H9 (cell line): ENCODE data around the gene CERS5. TPM values are rescaled to one million over a fixed set of nuclear protein-coding genes. Genes with fewer than 3 reads are reported as not detected.

Source experiments
- DNase-seq: peaks from one replicate; pipeline ENCODE4 v3.0.0-alpha.2; 2017
- H2AFZ ChIP-seq: one replicate; pipeline ENCODE4 v1.6.1; 2013; ENCODE audit warnings: mild to moderate bottlenecking, low read length, control low read depth, moderate library complexity
- H2AK5ac ChIP-seq: 2 replicates; pipeline ENCODE4 v1.6.1; 2013; ENCODE audit warnings: low read length, control low read depth, mixed read lengths; ENCODE audit not compliant: insufficient read length
- H2BK120ac ChIP-seq: one replicate; pipeline ENCODE4 v1.6.1; 2013; ENCODE audit warnings: low read depth, mild to moderate bottlenecking, low read length, control low read depth, inconsistent platforms; ENCODE audit not compliant: poor library complexity, severe bottlenecking
- H2BK12ac ChIP-seq: 2 replicates; pipeline ENCODE4 v1.6.1; 2013; ENCODE audit warnings: low read length, control low read depth, mixed read lengths, low read depth; ENCODE audit not compliant: insufficient read length
- H2BK15ac ChIP-seq: 2 replicates; pipeline ENCODE4 v1.6.1; 2013; ENCODE audit warnings: low read depth, low read length, control low read depth
- H2BK20ac ChIP-seq: one replicate; pipeline ENCODE4 v1.6.1; 2013; ENCODE audit warnings: low read depth, mild to moderate bottlenecking, low read length, control low read depth, inconsistent platforms; ENCODE audit not compliant: poor library complexity, severe bottlenecking
- H2BK5ac ChIP-seq: 2 replicates; pipeline ENCODE4 v1.6.1; 2013; ENCODE audit warnings: low read length, control low read depth, mixed read lengths; ENCODE audit not compliant: insufficient read length
- H3K14ac ChIP-seq: 2 replicates; pipeline ENCODE4 v1.6.1; 2013; ENCODE audit warnings: low read length, control low read depth; ENCODE audit not compliant: insufficient read depth
- H3K18ac ChIP-seq: 2 replicates; pipeline ENCODE4 v1.6.1; 2013; ENCODE audit warnings: low read depth, mild to moderate bottlenecking, mixed read lengths, low read length, control low read depth; ENCODE audit not compliant: insufficient read length
- H3K23ac ChIP-seq: 2 replicates; pipeline ENCODE4 v1.6.1; 2013; ENCODE audit warnings: low read length, control low read depth, mixed read lengths, low read depth; ENCODE audit not compliant: insufficient read length
- H3K23me2 ChIP-seq: 2 replicates; pipeline ENCODE4 v1.6.1; 2013; ENCODE audit warnings: low read depth, mild to moderate bottlenecking, mixed read lengths, low read length, control low read depth; ENCODE audit not compliant: insufficient read length, poor library complexity, severe bottlenecking
- H3K27ac ChIP-seq: 2 replicates; pipeline ENCODE4 v1.5.1; 2013; ENCODE audit warnings: low read length, control low read depth, mixed read lengths, low read depth; ENCODE audit not compliant: insufficient read length
- H3K27me3 ChIP-seq: 2 replicates; pipeline ENCODE4 v1.6.1; 2013; ENCODE audit warnings: low read length, control low read depth, inconsistent platforms; ENCODE audit not compliant: insufficient read depth
- H3K4ac ChIP-seq: 2 replicates; pipeline ENCODE4 v1.6.1; 2013; ENCODE audit warnings: low read depth, mild to moderate bottlenecking, control low read depth, inconsistent platforms, low read length, moderate library complexity
- H3K4me1 ChIP-seq: 2 replicates; pipeline ENCODE4 v1.6.1; 2013; ENCODE audit warnings: low read length, control low read depth, inconsistent platforms; ENCODE audit not compliant: insufficient read depth
- H3K4me2 ChIP-seq: 2 replicates; pipeline ENCODE4 v1.6.1; 2013; ENCODE audit warnings: low read length, control low read depth, mixed read lengths; ENCODE audit not compliant: insufficient read length, insufficient read depth
- H3K56ac ChIP-seq: 2 replicates; pipeline ENCODE4 v1.6.1; 2013; ENCODE audit warnings: low read depth, mild to moderate bottlenecking, mixed read lengths, low read length, control low read depth; ENCODE audit not compliant: insufficient read length
- H3K79me1 ChIP-seq: 2 replicates; pipeline ENCODE4 v1.6.1; 2013; ENCODE audit warnings: low read depth, mild to moderate bottlenecking, moderate library complexity, low read length, control low read depth, inconsistent platforms; ENCODE audit not compliant: insufficient read depth, poor library complexity, severe bottlenecking
- H3K79me2 ChIP-seq: 2 replicates; pipeline ENCODE4 v1.6.1; 2013; ENCODE audit warnings: low read length, control low read depth, inconsistent platforms; ENCODE audit not compliant: insufficient read depth
- H3K9ac ChIP-seq: 2 replicates; pipeline ENCODE4 v1.6.1; 2013; ENCODE audit warnings: low read length, control low read depth, mixed read lengths; ENCODE audit not compliant: insufficient read length; ENCODE audit errors: extremely low read depth
- H3K9me3 ChIP-seq: one replicate; pipeline ENCODE4 v1.6.1; 2013; ENCODE audit warnings: low read depth, low read length, inconsistent platforms; ENCODE audit not compliant: control insufficient read depth
- H3T11ph ChIP-seq: one replicate; pipeline ENCODE4 v1.6.1; 2013; ENCODE audit warnings: mild to moderate bottlenecking, low read length, control low read depth, inconsistent platforms
- H4K20me1 ChIP-seq: one replicate; pipeline ENCODE4 v1.6.1; 2013; ENCODE audit not compliant: control insufficient read depth, insufficient read length, insufficient read depth
- H4K5ac ChIP-seq: 2 replicates; pipeline ENCODE4 v1.6.1; 2013; ENCODE audit warnings: low read depth, mild to moderate bottlenecking, mixed read lengths, low read length, control low read depth; ENCODE audit not compliant: insufficient read length
- H4K8ac ChIP-seq: replicated peaks from 2 replicates; pipeline ENCODE4 v1.6.1; 2013; ENCODE audit warnings: low read length, control low read depth, mixed read lengths, low read depth; ENCODE audit not compliant: insufficient read length
- H4K91ac ChIP-seq: 2 replicates; pipeline ENCODE4 v1.6.1; 2013; ENCODE audit warnings: low read depth, mild to moderate bottlenecking, moderate library complexity, mixed read lengths, low read length, control low read depth; ENCODE audit not compliant: insufficient read length
- H3K27ac Mint-ChIP-seq, 3 experiments: 2 replicates in 2 of 3; 3 replicates in 1 of 3; pipeline ENCODE4 v1.8.0; 2020 to 2021; ENCODE audit warnings: mixed read lengths in 3 of 3, mild to moderate bottlenecking in 1 of 3, moderate library complexity in 1 of 3
- H3K27me3 Mint-ChIP-seq: 2 replicates; pipeline ENCODE4 v1.8.0; 2021; ENCODE audit warnings: low read depth, mild to moderate bottlenecking, moderate library complexity, mixed read lengths
- H3K36me3 Mint-ChIP-seq, 3 experiments: 2 replicates in 2 of 3; 3 replicates in 1 of 3; pipeline ENCODE4 v1.8.0; 2020 to 2021; ENCODE audit warnings: low read depth in 3 of 3, mixed read lengths in 3 of 3; ENCODE audit not compliant: insufficient read depth in 1 of 3
- H3K4me1 Mint-ChIP-seq, 2 experiments: 2 replicates each; pipeline ENCODE4 v1.8.0; 2020; ENCODE audit warnings: mixed read lengths in 2 of 2
- H3K4me3 Mint-ChIP-seq, 2 experiments: 2 replicates in 1 of 2; 3 replicates in 1 of 2; pipeline ENCODE4 v1.8.0; 2020 to 2021; ENCODE audit warnings: mild to moderate bottlenecking in 2 of 2, mixed read lengths in 2 of 2, moderate library complexity in 1 of 2
- H3K9me3 Mint-ChIP-seq, 2 experiments: 2 replicates in 1 of 2; 3 replicates in 1 of 2; pipeline ENCODE4 v1.8.0; 2020; ENCODE audit warnings: mild to moderate bottlenecking in 2 of 2, mixed read lengths in 2 of 2, moderate library complexity in 1 of 2
- CTCF ChIP-seq: fragments of 200-600 bp; sonication (generic); conservative IDR thresholded peaks from 3 replicates; pipeline ENCODE4 v1.8.0; 2021; ENCODE audit warnings: antibody characterized with exemption, mild to moderate bottlenecking
- WGBS: extraction: QIAGEN DNeasy Blood & Tissue Kit; methylation state at CpG from one replicate; pipeline ENCODE4 v1.1.7; 2013; ENCODE audit warnings: missing lambda C conversion rate, low lambda C conversion rate, mixed read lengths; ENCODE audit not compliant: insufficient read length; ENCODE audit errors: extremely low coverage; 5-methylcytosine and 5-hydroxymethylcytosine counted together
- total RNA-seq: library from RNA; stranded (reverse); gene quantifications from 2 replicates; pipeline ENCODE4 v1.2.1, GENCODE V29; 2021

The CERS5 gene
- total RNA-seq, 1 experiment from 2014 or later, result 68.8 TPM

DNA sequence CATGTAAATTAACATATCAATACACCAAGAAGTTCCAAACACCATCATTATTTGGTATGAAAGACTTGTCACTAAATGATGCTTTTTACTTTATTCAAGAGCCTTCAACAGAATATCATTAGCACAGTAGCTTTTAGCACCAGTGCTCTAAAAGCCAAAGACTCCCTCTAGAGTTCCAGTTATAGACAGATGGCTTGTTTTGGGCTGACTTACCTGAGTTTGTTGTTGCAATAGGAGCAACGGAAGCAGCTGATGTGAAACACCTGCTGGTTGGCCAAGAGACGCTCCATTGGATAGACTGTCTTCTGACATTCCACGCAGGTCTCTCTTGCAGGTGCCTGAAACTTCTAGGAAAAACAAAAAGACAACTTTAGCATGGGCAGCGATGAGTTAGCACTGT is 14.5 kb upstream of the CERS5 start:
- 0 out of 7 replicates have a peak overlapping the region, but pooled peaks of 1 of the 3 experiments have one; percentile 23 for H3K27ac Mint-ChIP-seq
- H2BK20ac ChIP-seq, result no peak overlapping the region
- H3K79me2 ChIP-seq, result 0 out of 2 replicates have a peak, but pooled peaks cover 2% of the 10 kb centered on the region
- no peaks in the 10 kb centered on the region for H3K79me1 ChIP-seq
- H3K18ac ChIP-seq, result no peak overlapping the region
- H4K91ac ChIP-seq, result no peak overlapping the region
- H4K5ac ChIP-seq, result no peak overlapping the region
- H2BK12ac ChIP-seq, result no peak overlapping the region
- no peaks in the 10 kb centered on the region for H3K27me3 ChIP-seq
- H3K14ac ChIP-seq, result no peak overlapping the region
- H2AK5ac ChIP-seq, result no peak overlapping the region
- no peak overlapping the region for H3K4me2 ChIP-seq
- H3K27me3 Mint-ChIP-seq, result no peaks in the 10 kb centered on the region; the same call in 1 of the 2 replicates
- H2AFZ ChIP-seq, result no peak overlapping the region
- H2BK15ac ChIP-seq, result no peak overlapping the region
- TF ChIP-seq CTCF, result no peak
- H3K56ac ChIP-seq, result no peak overlapping the region
- H3K36me3 Mint-ChIP-seq, result peaks cover 14 to 35% (median 20%) of the 10 kb centered on the region in 3 experiments; a peak in 6 of 7 replicates
- no peak overlapping the region for H3K27ac ChIP-seq
- H3K4ac ChIP-seq, result no peak overlapping the region
- H3T11ph ChIP-seq, result no peak overlapping the region
- no peaks in the 10 kb centered on the region for H3K23me2 ChIP-seq
- H3K4me1 Mint-ChIP-seq, result peaks cover 8 to 23% of the 10 kb centered on the region in 2 experiments
- no peak overlapping the region for H4K8ac ChIP-seq
- no peak overlapping the region for H3K9ac ChIP-seq
- H2BK5ac ChIP-seq, result no peak overlapping the region
- no peaks in the 10 kb centered on the region for H3K9me3 ChIP-seq
- no peaks in the 10 kb centered on the region for H4K20me1 ChIP-seq
- H2BK120ac ChIP-seq, result no peak overlapping the region
- no peaks in the 10 kb centered on the region for H3K9me3 Mint-ChIP-seq
- H3K23ac ChIP-seq, result no peak overlapping the region
- DNase-seq, result no peak
- no CpG with 5 or more reads among the region's 4 CpGs for WGBS
- H3K4me1 ChIP-seq, result no peaks in the 10 kb centered on the region
- H3K4me3 Mint-ChIP-seq, result no peak overlapping the region
